T-helper 1 cell treated with Interleukin-12 subunit alpha and Interleukin-12 subunit beta and Interleukin-4 antibody, amounts not matched to agents 30 μg/mL and 1 μg/mL, for 36 hours (primary cell): Measurements from ENCODE around the gene NTPCR.
A peak's percentile ranks its signal among the peaks of the same experiment; 100 is the strongest.
"Not testable (repeated sequence)": the region's sequence is repeated elsewhere in the genome, so short reads cannot be mapped to it uniquely, and the experiment has no call there.

Experiments used
- H3K27ac Mint-ChIP-seq: one replicate; pipeline ENCODE4 v1.8.0; 2021; ENCODE audit warnings: mild to moderate bottlenecking, mixed read lengths
- H3K27me3 Mint-ChIP-seq: one replicate; pipeline ENCODE4 v1.8.0; 2021; ENCODE audit warnings: low read depth, mixed read lengths
- H3K36me3 Mint-ChIP-seq: one replicate; pipeline ENCODE4 v1.8.0; 2021; ENCODE audit warnings: low read depth, mixed read lengths
- H3K4me1 Mint-ChIP-seq: one replicate; pipeline ENCODE4 v1.8.0; 2021; ENCODE audit warnings: low read depth, mixed read lengths
- H3K4me3 Mint-ChIP-seq: one replicate; pipeline ENCODE4 v1.8.0; 2021; ENCODE audit warnings: mild to moderate bottlenecking, moderate library complexity, mixed read lengths
- H3K9me3 Mint-ChIP-seq: one replicate; pipeline ENCODE4 v1.8.0; 2021; ENCODE audit warnings: mixed read lengths

The NTPCR gene

DNA sequence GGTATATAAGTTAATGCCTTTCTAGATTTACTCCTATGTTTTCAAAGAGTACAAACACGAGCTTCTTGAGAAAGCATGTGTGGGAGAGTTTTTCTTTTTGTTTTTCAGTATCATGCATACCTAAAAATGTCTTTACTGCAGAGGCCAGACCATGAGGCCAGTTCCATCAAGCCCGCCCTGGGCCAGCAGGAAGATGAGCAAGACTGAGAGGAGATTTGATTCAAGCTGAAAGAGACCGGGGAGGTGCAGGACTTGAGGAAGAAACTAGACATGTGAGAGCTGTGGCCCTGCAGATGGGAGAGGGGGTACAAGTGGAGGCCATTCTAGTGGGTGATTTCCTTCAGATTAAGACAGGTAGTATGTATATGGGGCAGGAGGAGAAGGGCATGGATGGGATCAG lies 33.4 kb upstream of the NTPCR start:
- H3K27ac Mint-ChIP-seq, result no peak overlapping the region
- H3K27me3 Mint-ChIP-seq, result no peaks in the 10 kb centered on the region
- H3K9me3 Mint-ChIP-seq, result peaks cover 25% of the 10 kb centered on the region
- H3K36me3 Mint-ChIP-seq, result peaks cover 14% of the 10 kb centered on the region
- H3K4me3 Mint-ChIP-seq, result no peak overlapping the region
- H3K4me1 Mint-ChIP-seq, result peaks cover 21% of the 10 kb centered on the region

DNA sequence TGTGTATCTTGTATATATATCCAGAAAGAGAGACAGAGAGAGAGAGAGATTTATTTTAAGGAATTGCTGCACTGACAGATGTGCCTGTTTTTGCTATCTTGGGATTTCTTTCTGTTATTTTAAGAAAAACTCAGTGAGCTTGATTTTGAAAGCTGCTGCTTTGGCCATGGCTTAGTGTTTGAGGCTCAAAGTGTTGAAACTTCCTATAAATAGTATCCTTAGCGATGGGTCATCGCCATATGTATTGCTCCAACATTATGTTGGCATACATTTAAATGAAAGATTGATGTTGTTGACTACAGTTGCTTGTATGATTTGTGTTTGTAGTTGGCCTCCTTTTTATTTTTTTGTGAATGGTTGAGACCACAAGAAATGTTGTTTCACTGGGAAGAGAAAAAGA lies 29.0 kb upstream of the NTPCR start:
- H3K36me3 Mint-ChIP-seq, result peaks cover 22% of the 10 kb centered on the region
- no peak overlapping the region for H3K4me3 Mint-ChIP-seq
- H3K27ac Mint-ChIP-seq, result no peak overlapping the region
- H3K27me3 Mint-ChIP-seq, result no peaks in the 10 kb centered on the region
- peaks cover 25% of the 10 kb centered on the region for H3K9me3 Mint-ChIP-seq
- peaks cover 43% of the 10 kb centered on the region for H3K4me1 Mint-ChIP-seq

DNA sequence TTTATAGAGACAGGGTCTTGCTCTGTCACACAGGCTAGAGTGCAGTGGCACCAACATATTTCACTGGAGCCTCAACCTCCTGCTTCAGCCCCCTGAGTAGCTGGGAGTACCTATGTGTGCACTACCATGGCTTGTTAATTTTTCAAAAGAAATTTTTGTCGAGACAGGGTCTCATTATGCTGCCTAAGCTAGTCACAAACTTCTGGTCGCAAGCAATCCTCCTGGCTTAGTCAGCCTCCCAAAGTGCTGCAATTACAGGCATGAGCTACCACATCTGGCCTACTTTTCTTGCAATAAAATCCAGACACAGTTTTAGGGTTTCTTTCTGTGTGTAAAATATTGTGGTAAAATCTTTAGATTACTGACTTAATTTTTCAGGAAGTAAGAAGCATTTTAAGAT lies 27.9 kb upstream of the NTPCR start:
- H3K4me1 Mint-ChIP-seq, result peaks cover 37% of the 10 kb centered on the region

DNA sequence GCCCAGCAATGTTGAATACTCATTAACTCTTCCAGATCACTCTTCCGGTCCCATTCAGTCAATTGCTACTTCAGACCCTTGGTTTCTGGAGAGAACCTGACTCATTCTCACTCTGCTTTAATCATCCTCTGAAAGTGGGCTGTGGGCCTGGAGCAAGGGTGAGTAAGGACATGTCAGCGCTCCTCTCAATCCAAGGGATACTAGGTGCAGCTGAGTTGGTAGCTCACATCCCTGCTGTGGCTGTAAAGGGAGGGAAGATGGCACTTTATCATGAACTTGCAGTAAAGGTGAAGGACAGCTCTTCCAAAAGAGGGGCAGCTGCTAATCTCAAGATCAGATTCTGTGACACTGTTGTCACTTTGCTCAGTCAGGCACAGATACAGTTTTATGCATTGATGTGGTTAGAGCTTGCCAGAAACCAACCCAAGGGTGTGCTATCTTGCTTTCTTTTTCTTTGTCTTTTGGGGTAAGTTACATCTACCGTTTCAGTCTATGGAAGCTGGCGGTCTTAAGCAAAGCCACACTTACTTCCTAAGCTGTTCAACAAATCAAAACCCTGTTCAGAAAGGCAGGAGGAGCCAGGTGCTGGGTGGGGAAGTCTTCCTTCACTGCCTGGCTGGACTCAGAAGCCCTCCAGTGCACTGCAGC lies 26.5 kb upstream of the NTPCR start:
- Mint-ChIP-seq H3K36me3 (peaks cover 15% of the 10 kb centered on the region), H3K4me1 (peaks cover 37% of the 10 kb centered on the region), H3K27ac (peak overlapping the region; percentile 96), H3K9me3 (peaks cover 23% of the 10 kb centered on the region), H3K27me3 (peaks cover 3% of the 10 kb centered on the region), H3K4me3 (peak overlapping the region; percentile 56)

More for the DNA sequence above, 27.9 kb upstream of the NTPCR start:
- peaks cover 18% of the 10 kb centered on the region for H3K36me3 Mint-ChIP-seq
- no peak overlapping the region for H3K4me3 Mint-ChIP-seq
- peaks cover 3% of the 10 kb centered on the region for H3K27me3 Mint-ChIP-seq
- peak overlapping the region; percentile 96 for H3K27ac Mint-ChIP-seq
- H3K9me3 Mint-ChIP-seq, result peaks cover 28% of the 10 kb centered on the region

DNA sequence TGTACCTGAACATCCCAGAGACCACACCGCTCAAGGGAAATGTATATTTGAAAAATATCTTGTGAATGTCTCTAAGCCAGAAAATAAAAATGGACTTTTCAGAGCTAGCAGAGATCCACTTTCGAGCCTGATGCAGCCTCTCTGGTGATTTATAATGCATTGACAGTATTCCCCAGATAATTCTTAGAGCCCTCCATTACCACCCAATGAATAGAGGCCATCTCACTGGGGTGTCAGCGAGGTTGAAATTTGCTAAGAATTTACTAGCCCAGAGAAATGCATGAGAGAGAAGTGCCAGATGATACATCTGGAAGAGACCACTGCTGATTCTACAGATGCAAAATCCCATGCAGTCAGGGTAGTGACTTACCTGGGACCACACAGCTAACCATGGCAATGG lies 25.5 kb upstream of the NTPCR start:
- peaks cover 16% of the 10 kb centered on the region for H3K9me3 Mint-ChIP-seq
- no peak overlapping the region for H3K4me3 Mint-ChIP-seq
- peaks cover 10% of the 10 kb centered on the region for H3K27me3 Mint-ChIP-seq
- no peak overlapping the region for H3K27ac Mint-ChIP-seq
- peaks cover 13% of the 10 kb centered on the region for H3K36me3 Mint-ChIP-seq
- H3K4me1 Mint-ChIP-seq, result peaks cover 37% of the 10 kb centered on the region

DNA sequence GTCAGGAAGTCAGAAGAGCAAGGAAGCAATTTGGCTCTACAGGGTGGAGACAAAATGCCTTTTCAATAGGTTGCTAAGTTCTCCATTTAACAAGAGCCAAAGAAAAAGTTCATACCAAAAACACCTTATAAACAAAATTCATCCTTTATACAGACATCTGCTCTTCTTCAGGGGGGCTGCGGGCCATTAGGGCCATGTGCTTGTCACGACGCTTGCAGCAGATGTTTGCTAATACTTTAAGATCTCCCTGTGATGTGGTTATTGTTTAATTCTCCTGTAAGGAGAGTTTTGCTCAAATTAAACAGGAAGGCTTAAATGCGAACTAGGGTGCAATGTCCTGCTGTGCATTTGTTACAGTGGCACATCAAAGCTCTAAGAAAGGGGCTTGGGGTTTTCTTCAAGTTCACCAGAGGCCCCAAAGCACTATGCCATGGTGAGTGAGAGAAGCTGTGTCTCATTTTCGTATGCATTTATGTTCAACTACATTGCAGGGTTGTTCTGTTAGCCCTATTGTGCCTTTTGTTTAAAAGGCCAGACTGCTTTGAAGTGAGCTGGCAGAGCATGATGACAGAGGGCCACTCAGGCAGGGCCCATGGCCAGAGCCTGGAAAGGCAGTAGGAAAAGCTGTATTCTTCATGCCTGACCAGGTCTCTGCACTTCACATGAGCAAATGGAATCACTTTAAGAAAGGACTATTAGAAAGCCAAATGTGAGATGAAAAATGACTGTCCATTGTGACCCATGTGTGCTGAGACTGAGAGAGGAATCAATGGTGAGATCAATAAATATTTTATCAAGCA lies 24.8 kb upstream of the NTPCR start:
- Mint-ChIP-seq H3K4me1 (peaks cover 37% of the 10 kb centered on the region), H3K4me3 (no peak overlapping the region)

DNA sequence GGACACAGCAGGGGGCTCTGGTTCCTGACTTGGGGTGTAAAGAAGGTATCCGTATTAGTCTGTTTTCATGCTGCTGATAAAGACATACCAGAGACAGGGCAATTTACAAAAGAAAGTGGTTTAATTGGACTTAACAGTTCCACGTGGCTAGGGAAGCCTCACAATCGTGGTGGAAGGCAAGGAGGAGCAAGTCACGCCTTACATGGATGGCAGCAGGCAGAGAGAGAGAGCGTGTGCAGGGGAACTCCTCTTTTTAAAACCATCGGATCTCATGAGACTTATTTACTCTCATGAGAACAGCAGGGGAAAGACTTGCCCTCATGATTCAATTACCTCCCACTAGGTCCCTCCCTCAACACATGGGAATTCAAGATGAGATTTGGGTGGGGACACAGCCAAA lies 23.2 kb upstream of the NTPCR start:
- Mint-ChIP-seq H3K4me1 (peaks cover 29% of the 10 kb centered on the region), H3K27me3 (peaks cover 13% of the 10 kb centered on the region)
- H3K9me3 Mint-ChIP-seq, H3K27ac Mint-ChIP-seq, H3K36me3 Mint-ChIP-seq, H3K4me3 Mint-ChIP-seq: not testable (repeated sequence)

More for the DNA sequence above, 24.8 kb upstream of the NTPCR start:
- no peak overlapping the region for H3K27ac Mint-ChIP-seq
- H3K36me3 Mint-ChIP-seq, result peaks cover 12% of the 10 kb centered on the region
- H3K27me3 Mint-ChIP-seq, result peaks cover 13% of the 10 kb centered on the region
- peaks cover 14% of the 10 kb centered on the region for H3K9me3 Mint-ChIP-seq

DNA sequence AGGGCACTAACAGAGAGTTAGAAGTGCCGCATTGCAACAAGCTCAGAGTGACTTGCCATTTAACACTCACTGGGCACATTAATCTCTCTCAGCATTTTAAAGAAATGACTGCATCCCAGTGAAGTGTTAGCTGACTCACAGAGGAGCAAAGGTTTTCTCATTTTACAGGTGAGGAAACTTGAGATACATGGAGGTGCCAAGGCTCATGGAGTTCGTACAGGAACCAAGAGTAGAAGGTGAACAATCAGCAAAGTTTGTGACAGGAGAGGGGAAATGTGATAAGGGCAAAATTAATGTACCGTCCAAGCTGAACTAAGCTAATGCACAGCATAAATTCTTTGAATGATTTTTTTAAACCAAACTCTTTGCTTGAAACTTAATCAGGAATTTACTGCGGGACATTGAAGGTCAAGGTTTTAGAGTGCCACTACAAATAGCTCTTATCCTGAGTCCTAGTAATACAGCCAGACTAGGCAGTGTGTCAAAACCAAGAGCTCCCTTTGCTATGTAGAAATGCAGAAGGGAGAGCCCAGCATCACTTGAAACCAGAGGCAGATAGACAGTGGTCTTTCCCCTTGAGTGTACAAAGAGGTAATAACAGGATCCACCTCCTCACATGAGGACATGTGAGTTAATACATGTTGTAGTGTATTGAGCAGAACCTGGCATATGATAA lies 22.4 kb upstream of the NTPCR start:
- Mint-ChIP-seq H3K4me3 (no peak overlapping the region), H3K9me3 (peaks cover 7% of the 10 kb centered on the region), H3K27ac (no peak overlapping the region), H3K27me3 (peaks cover 13% of the 10 kb centered on the region), H3K36me3 (peaks cover 8% of the 10 kb centered on the region), H3K4me1 (peaks cover 26% of the 10 kb centered on the region)

DNA sequence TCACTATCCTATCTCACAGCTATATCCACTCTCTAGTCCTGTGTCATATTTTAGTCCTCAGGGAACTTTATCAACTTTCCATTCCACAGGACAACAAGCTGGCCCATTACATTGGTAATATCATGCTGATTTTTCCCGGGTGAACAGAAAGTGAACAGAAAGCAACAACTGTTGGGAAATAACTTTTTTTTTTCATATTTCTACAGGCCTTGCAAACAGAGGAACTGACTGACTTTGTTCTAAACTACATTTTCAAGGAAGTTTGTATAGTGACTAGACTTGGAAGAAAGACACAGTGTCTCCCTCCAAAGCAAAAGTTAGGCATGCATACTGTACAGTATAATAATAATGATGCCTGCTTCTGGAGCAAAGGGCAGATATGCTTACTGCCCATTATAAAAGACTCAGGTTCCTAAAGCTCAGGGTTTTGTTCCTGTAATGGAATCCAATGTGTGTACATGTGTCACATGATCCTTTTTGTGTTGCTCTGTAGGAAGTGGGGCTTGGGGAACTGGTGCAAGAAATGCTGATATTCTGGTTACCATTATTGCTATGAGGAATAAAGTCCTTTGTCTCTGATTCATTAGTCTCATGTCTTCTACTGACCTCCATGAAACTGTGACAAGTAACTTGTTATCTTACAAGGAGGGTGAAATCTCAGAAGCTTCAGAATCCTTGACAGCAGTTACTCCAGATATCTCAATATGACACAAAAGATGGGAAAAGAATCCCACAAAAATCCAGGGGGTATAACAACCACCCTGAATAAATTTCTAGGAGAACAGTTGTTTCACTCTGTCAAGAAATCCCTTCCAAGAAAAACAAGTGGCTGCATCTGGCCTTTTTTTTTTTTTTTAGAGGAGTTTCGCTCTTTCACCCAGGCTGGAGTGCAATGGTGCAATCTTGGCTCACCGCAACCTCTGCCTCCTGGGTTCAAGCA lies 17.7 kb upstream of the NTPCR start:
- no peak overlapping the region for H3K27ac Mint-ChIP-seq
- H3K4me3 Mint-ChIP-seq, result no peak overlapping the region
- H3K27me3 Mint-ChIP-seq, result peaks cover 13% of the 10 kb centered on the region
- no peaks in the 10 kb centered on the region for H3K9me3 Mint-ChIP-seq
- no peaks in the 10 kb centered on the region for H3K4me1 Mint-ChIP-seq
- H3K36me3 Mint-ChIP-seq, result no peaks in the 10 kb centered on the region

DNA sequence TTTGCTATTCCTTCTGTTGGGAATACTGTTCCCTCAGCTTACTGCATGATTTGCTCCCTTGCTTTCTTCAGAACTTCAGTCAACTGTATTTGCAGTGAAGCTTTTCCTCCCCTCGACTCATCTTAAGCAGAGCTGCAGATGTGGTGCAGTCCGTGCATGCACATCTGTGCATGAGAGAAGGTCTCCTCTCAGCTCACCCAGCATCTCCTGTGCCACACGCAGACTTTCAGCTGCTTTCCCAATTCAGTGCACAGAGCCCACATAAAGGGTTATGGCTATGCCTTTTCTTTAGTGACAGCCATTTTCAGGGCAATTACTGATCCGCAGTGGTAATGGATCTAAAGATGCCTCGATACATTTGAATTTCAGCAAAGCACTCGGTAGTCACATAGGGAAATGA lies 13.5 kb upstream of the NTPCR start:
- H3K9me3 Mint-ChIP-seq, result no peaks in the 10 kb centered on the region
- no peaks in the 10 kb centered on the region for H3K36me3 Mint-ChIP-seq
- H3K27ac Mint-ChIP-seq, result no peak overlapping the region
- peaks cover 11% of the 10 kb centered on the region for H3K27me3 Mint-ChIP-seq
- no peak overlapping the region for H3K4me3 Mint-ChIP-seq
- H3K4me1 Mint-ChIP-seq, result no peaks in the 10 kb centered on the region

DNA sequence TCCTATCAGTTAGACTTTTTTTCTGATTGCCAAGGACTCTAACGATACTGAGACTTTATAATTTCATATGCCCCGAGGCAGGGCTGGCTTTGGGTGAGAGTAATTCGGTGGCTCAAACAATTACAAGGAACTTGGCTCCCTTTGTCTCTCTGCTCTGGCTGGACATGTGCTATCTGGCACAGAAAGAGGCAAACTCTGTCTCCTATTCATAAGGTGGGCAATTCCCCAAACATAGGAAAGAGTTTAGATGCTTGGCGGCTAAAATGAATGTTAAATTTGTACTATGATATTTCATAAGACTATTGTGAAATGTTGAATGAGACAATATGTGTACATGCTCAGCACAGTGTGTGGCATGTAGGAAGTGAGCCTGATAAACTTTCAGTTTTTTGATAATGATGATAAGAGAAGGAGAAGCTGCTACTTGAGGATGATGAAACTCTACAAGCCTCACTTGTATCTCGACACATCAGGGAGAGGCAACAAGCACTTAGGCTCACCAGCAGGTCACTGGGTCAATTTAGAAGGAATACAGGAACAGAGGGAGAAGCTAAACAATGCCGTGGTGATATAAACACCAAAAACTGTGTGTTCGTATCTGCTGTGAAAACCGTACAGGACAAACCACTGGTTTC lies 12.6 kb upstream of the NTPCR start:
- no peaks in the 10 kb centered on the region for H3K36me3 Mint-ChIP-seq
- no peak overlapping the region for H3K27ac Mint-ChIP-seq
- H3K9me3 Mint-ChIP-seq, result no peaks in the 10 kb centered on the region
- H3K4me3 Mint-ChIP-seq, result no peak overlapping the region
- no peaks in the 10 kb centered on the region for H3K4me1 Mint-ChIP-seq
- peaks cover 11% of the 10 kb centered on the region for H3K27me3 Mint-ChIP-seq

DNA sequence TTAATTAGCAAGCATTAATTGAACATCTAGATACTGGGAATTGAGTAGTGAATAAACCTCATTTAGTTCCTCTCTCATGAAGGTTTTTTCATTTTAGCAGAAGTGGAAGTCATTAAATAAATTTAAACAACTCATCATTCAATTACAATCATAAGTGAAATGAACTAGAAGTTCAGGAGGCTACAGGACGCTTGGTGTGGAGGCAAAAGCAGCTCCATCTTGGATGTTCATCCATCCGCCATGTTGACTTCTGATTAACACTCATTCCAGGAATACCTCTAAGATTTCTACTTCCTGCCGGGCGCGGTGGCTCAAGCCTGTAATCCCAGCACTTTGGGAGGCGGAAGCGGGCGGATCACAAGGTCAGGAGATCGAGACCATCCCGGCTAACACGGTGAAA lies 11.5 kb upstream of the NTPCR start:
- Mint-ChIP-seq H3K27me3 (peaks cover 11% of the 10 kb centered on the region), H3K9me3 (no peaks in the 10 kb centered on the region), H3K4me3 (no peak overlapping the region), H3K36me3 (no peaks in the 10 kb centered on the region), H3K4me1 (peaks cover 5% of the 10 kb centered on the region), H3K27ac (no peak overlapping the region)

DNA sequence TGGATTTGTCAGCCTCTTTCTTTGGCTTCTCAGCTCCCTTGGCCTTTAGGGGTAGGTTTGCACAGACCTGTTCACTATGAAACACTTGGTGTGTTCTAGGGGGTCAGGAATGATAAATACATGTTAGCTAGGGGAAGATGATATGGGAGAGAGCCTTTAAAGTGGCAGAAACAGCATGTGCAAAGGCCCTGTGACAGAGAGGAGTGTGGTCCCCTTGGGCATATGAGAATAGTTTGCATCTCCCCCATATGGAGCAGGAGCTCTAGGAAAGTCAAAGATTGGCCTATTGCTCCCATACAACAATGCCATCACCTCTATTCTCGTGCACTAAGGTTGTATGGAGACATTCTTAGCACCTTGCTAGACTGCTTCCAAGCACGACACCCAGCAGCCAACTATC lies 10.7 kb upstream of the NTPCR start:
- no peak overlapping the region for H3K27ac Mint-ChIP-seq

DNA sequence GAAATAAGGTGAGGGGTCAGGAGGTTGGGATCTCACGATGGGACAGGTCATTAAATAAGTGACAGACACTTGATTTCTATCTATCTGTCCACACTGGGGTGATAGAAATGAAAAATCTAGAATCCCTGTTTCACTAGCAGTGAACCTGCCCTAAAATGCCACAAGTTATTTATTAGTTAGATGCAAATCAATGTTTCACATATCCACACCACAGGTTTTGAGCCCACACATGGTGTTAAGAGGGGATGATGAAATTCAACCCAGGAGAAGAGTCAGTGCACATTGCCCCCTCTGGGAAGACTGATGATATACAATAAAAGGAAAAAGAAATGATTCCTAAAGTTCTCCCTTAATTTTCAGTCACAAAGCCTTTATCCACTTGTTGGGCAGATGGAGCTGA lies 10.1 kb upstream of the NTPCR start:
- Mint-ChIP-seq H3K4me3 (no peak overlapping the region), H3K27ac (no peak overlapping the region), H3K36me3 (no peaks in the 10 kb centered on the region), H3K27me3 (peaks cover 11% of the 10 kb centered on the region), H3K9me3 (no peaks in the 10 kb centered on the region), H3K4me1 (peaks cover 10% of the 10 kb centered on the region)

More for the DNA sequence above, 10.7 kb upstream of the NTPCR start:
- no peak overlapping the region for H3K4me3 Mint-ChIP-seq
- H3K9me3 Mint-ChIP-seq, result no peaks in the 10 kb centered on the region
- H3K4me1 Mint-ChIP-seq, result peaks cover 10% of the 10 kb centered on the region
- peaks cover 11% of the 10 kb centered on the region for H3K27me3 Mint-ChIP-seq
- no peaks in the 10 kb centered on the region for H3K36me3 Mint-ChIP-seq
